ENCODE measurements around the gene SSBP3. TPM values are rescaled to one million over a fixed set of nuclear protein-coding genes. Genes with fewer than 3 reads are reported as not detected.

Gene SSBP3
- total RNA-seq, 2 donors from 2014 or later, result 63.8 to 76.5 TPM

- H3K27me3 ChIP-seq, result no peaks in the 10 kb centered on the region
- no peak overlapping the region for H3K9ac ChIP-seq (ENCODE audit: low read depth in 2 of 2, low read length in 2 of 2)
- peaks cover 5% of the 10 kb centered on the region for H3K36me3 ChIP-seq
- no peaks in the 10 kb centered on the region for H3K9me3 ChIP-seq
- intact Hi-C loops (cut with DNase I), result no loop called here
- H3K27ac ChIP-seq, result no peak overlapping the region
- no peak overlapping the region for H3K4me3 ChIP-seq
- H3K4me1 ChIP-seq, result peaks cover 23% of the 10 kb centered on the region
- TF ChIP-seq CTCF (IDR thresholded peaks at IDR 0.05), result no peak
- DNase-seq, result no peak
These were observed 45.8 kb downstream of the SSBP3 start for GRCh38 chr1:54360165-54361005.

GRCh38 chr1:54359393-54360162 is 46.6 kb downstream of the SSBP3 start:
- Histone ChIP-seq H3K9me3 (no peaks in the 10 kb centered on the region), H3K27me3 (no peaks in the 10 kb centered on the region), H3K36me3 (peaks cover 5% of the 10 kb centered on the region), H3K4me3 (no peak overlapping the region), H3K27ac (no peak overlapping the region), H3K9ac (ENCODE audit: low read depth in 2 of 2, low read length in 2 of 2) (no peak overlapping the region), H3K4me1 (peaks cover 25% of the 10 kb centered on the region)
- intact Hi-C loops (cut with DNase I), result no loop called here
- no peak for DNase-seq
- no peak for TF ChIP-seq CTCF (IDR thresholded peaks at IDR 0.05)

GRCh38 chr1:54358503-54359168 is 47.6 kb downstream of the SSBP3 start:
- H3K36me3 ChIP-seq, result peaks cover 5% of the 10 kb centered on the region
- H3K9ac ChIP-seq (ENCODE audit: low read depth in 2 of 2, low read length in 2 of 2), result no peak overlapping the region
- no peaks in the 10 kb centered on the region for H3K9me3 ChIP-seq
- no peak overlapping the region for H3K4me3 ChIP-seq
- intact Hi-C loops (cut with DNase I), result no loop called here
- TF ChIP-seq CTCF (IDR thresholded peaks at IDR 0.05), result no peak
- no peaks in the 10 kb centered on the region for H3K27me3 ChIP-seq
- peaks cover 20% of the 10 kb centered on the region for H3K4me1 ChIP-seq
- H3K27ac ChIP-seq, result no peak overlapping the region
- DNase-seq, result no peak

- peaks cover 5% of the 10 kb centered on the region for H3K36me3 ChIP-seq
- H3K27ac ChIP-seq, result no peak overlapping the region
- no peaks in the 10 kb centered on the region for H3K9me3 ChIP-seq
- no peak for TF ChIP-seq CTCF (IDR thresholded peaks at IDR 0.05)
- peak; percentile 45 for DNase-seq
- no peak overlapping the region for H3K4me3 ChIP-seq
- no peaks in the 10 kb centered on the region for H3K27me3 ChIP-seq
- intact Hi-C loops (cut with DNase I), result no loop called here
- H3K4me1 ChIP-seq, result peaks cover 20% of the 10 kb centered on the region
- no peak overlapping the region for H3K9ac ChIP-seq (ENCODE audit: low read depth in 2 of 2, low read length in 2 of 2)
These were observed 48.2 kb downstream of the SSBP3 start for GRCh38 chr1:54357967-54358366.

- intact Hi-C loops (cut with DNase I), result no loop called here
- no peak for DNase-seq
- Histone ChIP-seq H3K36me3 (peaks cover 5% of the 10 kb centered on the region), H3K9ac (ENCODE audit: low read depth in 2 of 2, low read length in 2 of 2) (peak overlapping the region; percentile 35 to 68), H3K27ac (peak overlapping the region; percentile 57), H3K27me3 (no peaks in the 10 kb centered on the region), H3K4me1 (peaks cover 20% of the 10 kb centered on the region), H3K9me3 (no peaks in the 10 kb centered on the region), H3K4me3 (peak overlapping the region; percentile 27)
- TF ChIP-seq CTCF (IDR thresholded peaks at IDR 0.05), result no peak
These were observed 49.5 kb downstream of the SSBP3 start for GRCh38 chr1:54356680-54357147.
